Measurements from ENCODE around the gene CD274. TPM values are rescaled to one million over a fixed set of nuclear protein-coding genes. Genes with fewer than 3 reads are reported as not detected.
A peak's percentile ranks its signal among the peaks of the same experiment; 100 is the strongest.
"Not testable (repeated sequence)": the region's sequence is repeated elsewhere in the genome, so short reads cannot be mapped to it uniquely, and the experiment has no call there.

Gene CD274
- total RNA-seq, 8 experiments from 2014 or later, result 0.16 to 2.0 (median 0.70) TPM

GRCh38 chr9:5429873-5430564 is 20.3 kb upstream of the CD274 start:
- Histone ChIP-seq H3K4me1 (replicated peaks in 1 of 2) (no peaks in the 10 kb centered on the region), H3K27ac (no peak overlapping the region), H3K4me3 (no peak overlapping the region)
- in situ Hi-C loops (cut with MboI; ENCODE audit: low pct_unique_long_range_greater_than_20kb in 2 of 9, low sequenced_read_pairs in 9 of 9, unreplicated experiment in 9 of 9), result loop anchor here in 3 of 9 experiments (25.0 kb wide), 2 partner anchors 243 to 668 kb away; partner anchors contain the start of gene INSL6 (in 3 of the 3)
- ATAC-seq (replicated peaks in 6 of 8), result no peak
- 89 to 100% (median 100%) methylated on average over 1 to 6 of the region's 10 CpGs; no CpG with 5 or more reads in 4 of the 10 experiments for WGBS, 10 experiments

- no peak for ATAC-seq (replicated peaks in 6 of 8)
- 56 to 100% (median 100%) methylated on average over 1 to 3 of the region's 3 CpGs; no CpG with 5 or more reads in 2 of the 10 experiments for WGBS, 10 experiments
- Histone ChIP-seq H3K4me3 (no peak overlapping the region), H3K4me1 (replicated peaks in 1 of 2) (no peaks in the 10 kb centered on the region), H3K27ac (no peak overlapping the region)
- in situ Hi-C loops (cut with MboI; ENCODE audit: low pct_unique_long_range_greater_than_20kb in 2 of 9, low sequenced_read_pairs in 9 of 9, unreplicated experiment in 9 of 9), result loop anchor here in 3 of 9 experiments (25.0 kb wide), 2 partner anchors 244 to 669 kb away; partner anchors contain the start of gene INSL6 (in 3 of the 3)
Observed at GRCh38 chr9:5430912-5431311, 19.4 kb upstream of the CD274 start.

DNA sequence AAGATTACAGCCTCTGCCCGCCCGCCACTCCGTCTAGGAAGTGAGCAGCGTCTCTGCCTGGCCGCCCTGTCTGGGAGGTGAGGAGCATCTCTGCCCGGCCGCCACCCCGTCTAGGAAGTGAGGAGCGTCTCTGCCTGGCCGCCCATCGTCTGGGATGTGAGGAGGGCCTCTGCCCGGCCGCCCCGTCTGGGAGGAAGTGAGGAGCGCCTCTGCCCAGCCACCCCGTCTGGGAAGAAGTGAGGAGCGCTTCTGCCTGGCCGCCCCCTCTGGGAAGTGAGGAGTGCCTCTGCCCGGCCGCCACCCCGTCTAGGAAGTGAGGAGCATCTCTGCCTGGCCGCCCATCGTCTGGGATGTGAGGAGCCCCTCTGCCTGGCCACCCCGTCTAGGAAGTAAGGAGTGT is 17.5 kb upstream of the CD274 start:
- ATAC-seq (replicated peaks in 6 of 8); H3K4me1 ChIP-seq (replicated peaks in 1 of 2); H3K27ac ChIP-seq; H3K4me3 ChIP-seq: not testable (repeated sequence)
- no CpG with 5 or more reads among the region's 24 CpGs for WGBS, 10 experiments
- in situ Hi-C loops (cut with MboI; ENCODE audit: low pct_unique_long_range_greater_than_20kb in 2 of 9, low sequenced_read_pairs in 9 of 9, unreplicated experiment in 9 of 9), result loop anchor here in 3 of 9 experiments (25.0 kb wide), 2 partner anchors 246 to 671 kb away; partner anchors contain the start of gene INSL6 (in 3 of the 3)

- not testable (repeated sequence) for H3K27ac ChIP-seq; H3K4me3 ChIP-seq; H3K4me1 ChIP-seq (replicated peaks in 1 of 2); ATAC-seq (replicated peaks in 6 of 8)
- in situ Hi-C loops (cut with MboI; ENCODE audit: low pct_unique_long_range_greater_than_20kb in 2 of 9, low sequenced_read_pairs in 9 of 9, unreplicated experiment in 9 of 9), result loop anchor here in 3 of 9 experiments (25.0 kb wide), 2 partner anchors 246 to 671 kb away; partner anchors contain the start of gene INSL6 (in 3 of the 3)
- 80 to 100% methylated on average over 1 of the region's 26 CpGs; no CpG with 5 or more reads in 8 of the 10 experiments for WGBS, 10 experiments
Observed at GRCh38 chr9:5433328-5433727, 17.0 kb upstream of the CD274 start.

- H3K4me3 ChIP-seq; ATAC-seq (replicated peaks in 6 of 8); H3K27ac ChIP-seq: not testable (repeated sequence)
- no CpG with 5 or more reads among the region's 65 CpGs for WGBS, 10 experiments
- in situ Hi-C loops (cut with MboI; ENCODE audit: low pct_unique_long_range_greater_than_20kb in 2 of 9, low sequenced_read_pairs in 9 of 9, unreplicated experiment in 9 of 9), result loop anchor here in 3 of 9 experiments (25.0 kb wide), 2 partner anchors 247 to 672 kb away; partner anchors contain the start of gene INSL6 (in 3 of the 3)
- peaks cover 11 to 13% of the 10 kb centered on the region in 2 donors for H3K4me1 ChIP-seq (replicated peaks in 1 of 2)
Observed at GRCh38 chr9:5433841-5434810, 16.2 kb upstream of the CD274 start.

DNA sequence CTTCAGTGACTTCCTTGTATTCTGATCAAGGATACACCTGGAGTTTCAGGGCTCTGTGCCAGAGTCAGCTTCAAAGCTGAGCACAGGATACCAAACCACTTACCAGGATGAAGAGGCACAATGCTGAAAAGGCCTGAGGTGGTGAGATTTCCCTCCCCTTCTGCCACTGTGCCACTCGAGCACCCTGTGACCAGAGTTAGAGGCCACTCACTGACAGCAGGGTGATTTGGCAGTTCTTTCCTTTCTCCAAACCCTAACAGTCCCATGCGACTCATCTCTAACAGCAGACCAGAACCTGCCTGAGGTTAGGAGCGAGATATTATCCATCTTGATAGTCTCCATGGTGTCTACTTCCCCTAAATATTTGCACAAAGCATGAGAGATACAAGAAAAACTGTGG is 14.4 kb upstream of the CD274 start:
- no peak overlapping the region for H3K4me3 ChIP-seq
- peaks cover 11 to 13% of the 10 kb centered on the region in 2 donors for H3K4me1 ChIP-seq (replicated peaks in 1 of 2)
- no peak for ATAC-seq (replicated peaks in 6 of 8)
- in situ Hi-C loops (cut with MboI; ENCODE audit: low pct_unique_long_range_greater_than_20kb in 2 of 9, low sequenced_read_pairs in 9 of 9, unreplicated experiment in 9 of 9), result loop anchor here in 3 of 9 experiments (25.0 kb wide), 2 partner anchors 249 to 674 kb away; partner anchors contain the start of gene INSL6 (in 3 of the 3)
- 40 to 100% (median 90%) methylated on average over 1 to 3 of the region's 3 CpGs; no CpG with 5 or more reads in 1 of the 10 experiments for WGBS, 10 experiments
- H3K27ac ChIP-seq, result no peak overlapping the region

- in situ Hi-C loops (cut with MboI; ENCODE audit: low pct_unique_long_range_greater_than_20kb in 2 of 9, low sequenced_read_pairs in 9 of 9, unreplicated experiment in 9 of 9), result loop anchor here in 3 of 9 experiments (25.0 kb wide), 2 partner anchors 249 to 674 kb away; partner anchors contain the start of gene INSL6 (in 3 of the 3)
- Histone ChIP-seq H3K27ac (no peak overlapping the region), H3K4me3 (peak overlapping the region in 1 of 5 donors; percentile 53), H3K4me1 (replicated peaks in 1 of 2) (peaks cover 11 to 13% of the 10 kb centered on the region in 2 donors)
- ATAC-seq (replicated peaks in 6 of 8), result no peak
- WGBS, 10 experiments, result 79 to 100% (median 96%) methylated on average over 1 to 2 of the region's 2 CpGs; no CpG with 5 or more reads in 4 of the 10 experiments
Observed at GRCh38 chr9:5436441-5436840, 13.9 kb upstream of the CD274 start.

- peak within 1 kb of the TSS; percentile 50 to 78 for H3K27ac ChIP-seq
- ATAC-seq (replicated peaks in 6 of 8), result peak; percentile 85 to 99 (median 98)
- in situ Hi-C loops (cut with MboI; ENCODE audit: low pct_unique_long_range_greater_than_20kb in 2 of 9, low sequenced_read_pairs in 9 of 9, unreplicated experiment in 9 of 9), result loop anchor here in 3 of 9 experiments (25.0 kb wide), 2 partner anchors 250 to 675 kb away; partner anchors contain the start of gene INSL6 (in 3 of the 3)
- 0 to 5% (median 0%) methylated on average over 1 to 44 of the region's 55 CpGs; no CpG with 5 or more reads in 1 of the 10 experiments for WGBS, 10 experiments
- H3K4me1 ChIP-seq (replicated peaks in 1 of 2), result peaks cover 11 to 13% of the 10 kb centered on the region in 2 donors
- peak within 1 kb of the TSS; percentile 48 to 84 (median 53) for H3K4me3 ChIP-seq
Observed at GRCh38 chr9:5437254-5438216, 12.8 kb upstream of the CD274 start, which contains the start of gene PLGRKT. PLGRKT (minus strand) TSS chr9:5437925; CDS start chr9:5431977, 5,948 bp downstream.

DNA sequence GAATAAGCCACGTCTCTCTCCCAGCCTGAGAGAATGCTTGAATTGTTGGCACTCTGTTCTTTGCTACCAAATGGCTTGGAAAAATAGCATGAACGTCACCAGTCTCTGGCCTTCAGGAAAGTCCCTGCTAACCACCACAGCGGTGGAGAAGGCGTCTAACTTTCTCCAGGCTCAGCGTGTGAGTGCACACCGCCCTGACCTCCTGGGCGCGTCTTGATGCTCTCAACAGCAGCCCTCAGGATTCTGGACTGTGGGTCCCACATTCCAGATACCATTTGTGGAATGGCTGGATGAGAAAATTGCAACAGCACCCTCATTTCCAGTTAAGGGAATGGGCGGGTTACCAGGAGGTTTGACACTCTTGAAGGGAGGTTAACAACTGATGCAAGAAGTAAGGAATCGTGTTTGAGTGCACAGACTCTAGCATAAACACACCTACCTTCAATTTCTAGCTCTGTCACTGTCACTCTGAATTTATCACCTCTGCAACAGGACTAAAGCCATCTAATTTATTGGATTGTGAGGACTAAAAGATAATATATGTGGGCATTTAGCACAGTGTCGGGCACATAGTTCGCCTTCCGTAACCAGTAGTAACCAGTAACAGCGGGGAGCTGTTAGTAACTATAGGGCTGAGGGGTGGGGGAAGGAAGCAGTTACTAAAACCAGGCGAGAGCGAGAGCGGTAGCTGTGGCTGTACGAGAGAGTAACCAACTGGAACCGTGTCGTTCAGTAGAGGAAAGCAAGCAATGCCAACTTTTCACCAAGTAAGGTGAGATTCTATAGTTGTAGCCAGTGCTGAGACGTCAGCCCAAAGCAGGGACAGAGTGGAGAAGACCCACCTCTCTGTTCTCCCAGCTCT is 11.8 kb upstream of the CD274 start:
- in situ Hi-C loops (cut with MboI; ENCODE audit: low pct_unique_long_range_greater_than_20kb in 2 of 9, low sequenced_read_pairs in 9 of 9, unreplicated experiment in 9 of 9), result loop anchor here in 3 of 9 experiments (25.0 kb wide), 2 partner anchors 251 to 676 kb away; partner anchors contain the start of gene INSL6 (in 3 of the 3)
- H3K4me3 ChIP-seq, result peak overlapping the region; percentile 48 to 84 (median 53)
- peak overlapping the region; percentile 1 to 12 for H3K27ac ChIP-seq
- peaks cover 11 to 13% of the 10 kb centered on the region in 2 donors for H3K4me1 ChIP-seq (replicated peaks in 1 of 2)
- ATAC-seq (replicated peaks in 6 of 8), result peak in 2 of 8 experiments; percentile 11 to 39
- 65 to 100% (median 79%) methylated on average over 1 to 17 of the region's 21 CpGs; no CpG with 5 or more reads in 1 of the 10 experiments for WGBS, 10 experiments

DNA sequence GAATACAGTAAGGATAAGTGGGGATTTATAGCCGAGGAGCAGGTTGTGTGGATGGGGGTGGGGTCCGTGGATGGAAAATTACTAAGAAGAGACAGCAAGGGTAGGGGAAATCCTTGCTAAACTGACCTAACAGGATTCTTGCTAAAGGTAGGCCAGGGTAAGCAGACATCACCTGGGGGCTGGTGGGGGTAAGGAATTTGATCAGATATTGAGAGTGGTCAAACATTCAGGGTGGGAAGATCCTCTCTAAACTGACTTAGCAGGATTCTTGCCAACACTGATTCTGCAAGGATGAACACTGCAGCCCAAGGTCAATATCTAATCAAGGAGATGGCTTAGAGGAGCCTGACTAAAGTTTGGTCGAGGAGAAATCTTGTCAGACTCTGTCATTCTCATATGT is 9.9 kb upstream of the CD274 start:
- Histone ChIP-seq H3K27ac (no peak overlapping the region), H3K4me1 (replicated peaks in 1 of 2) (peaks cover 11 to 13% of the 10 kb centered on the region in 2 donors), H3K4me3 (no peak overlapping the region)
- 57 to 94% (median 80%) methylated on average over 1 to 3 of the region's 3 CpGs; no CpG with 5 or more reads in 3 of the 10 experiments for WGBS, 10 experiments
- ATAC-seq (replicated peaks in 6 of 8), result no peak
- in situ Hi-C loops (cut with MboI; ENCODE audit: low pct_unique_long_range_greater_than_20kb in 2 of 9, low sequenced_read_pairs in 9 of 9, unreplicated experiment in 9 of 9), result loop anchor here in 3 of 9 experiments (10.0 to 25.0 kb wide), 3 partner anchors 154 to 678 kb away; partner anchors contain the start of gene INSL6 (in 3 of the 3)

Data from motor neuron (in vitro differentiated cells).